Fibroblast of skin of left biceps (primary cell): ENCODE data around the gene TMEM138.

Experiments used
- DNase-seq, 2 experiments: peaks; one replicate each; pipeline ENCODE4 v3.0.0-alpha.2; 2013; ENCODE audit warnings: low read depth in 2 of 2

The TMEM138 gene

DNA sequence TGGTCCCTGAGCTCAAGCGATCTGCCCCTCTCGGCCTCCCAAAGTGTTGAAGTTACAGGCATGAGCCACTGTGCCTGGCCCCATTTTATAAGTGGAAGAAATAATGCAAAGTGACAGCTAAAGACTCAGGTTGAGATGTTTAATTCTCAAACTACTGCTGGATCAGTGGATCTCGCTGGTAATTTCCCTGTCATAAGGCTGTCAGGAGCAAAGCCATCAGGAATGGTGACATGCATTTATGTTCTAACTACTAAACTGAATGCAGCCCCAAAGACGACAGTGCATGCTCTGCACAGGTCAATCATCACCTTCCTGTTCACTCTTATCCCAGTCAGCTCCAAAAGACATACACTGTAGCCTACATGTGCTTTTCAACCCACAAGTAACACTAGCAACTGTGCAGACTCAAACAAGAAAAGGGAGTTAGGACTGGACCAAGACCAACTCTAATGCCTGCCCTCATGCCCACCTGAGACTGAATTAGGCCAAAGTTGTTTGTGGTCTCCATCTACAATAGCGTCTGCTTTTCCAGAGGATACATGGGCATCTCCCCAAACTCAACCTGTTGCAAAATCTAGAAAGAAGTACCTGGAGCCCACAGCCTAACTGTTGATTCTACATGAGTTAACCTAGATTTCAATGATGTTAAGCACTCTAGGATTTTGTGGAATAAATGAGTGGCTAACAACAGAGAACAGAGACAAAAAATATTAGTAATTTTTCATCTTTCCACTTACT lies 45.0 kb downstream of the TMEM138 start:
- no peak for DNase-seq

DNA sequence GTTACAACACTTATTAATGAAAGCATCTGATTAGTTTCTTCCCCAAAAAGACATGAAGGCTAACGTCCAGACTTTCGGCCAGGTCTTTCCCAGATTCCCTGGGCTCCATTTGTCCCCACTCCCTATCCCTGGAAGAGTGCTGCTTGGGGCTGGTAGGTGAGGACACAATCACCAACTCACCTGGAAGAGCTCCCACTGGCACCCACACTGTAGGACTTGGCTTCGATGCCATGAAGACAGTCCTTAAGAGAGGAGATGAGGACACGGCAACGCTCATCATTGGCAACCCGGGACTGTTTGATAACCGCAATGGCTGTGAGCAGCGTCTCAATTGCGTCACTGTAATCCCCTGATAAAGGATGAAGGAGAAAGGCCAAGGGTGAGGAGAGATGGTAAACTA lies 49.4 kb downstream of the TMEM138 start:
- DNase-seq = no peak

DNA sequence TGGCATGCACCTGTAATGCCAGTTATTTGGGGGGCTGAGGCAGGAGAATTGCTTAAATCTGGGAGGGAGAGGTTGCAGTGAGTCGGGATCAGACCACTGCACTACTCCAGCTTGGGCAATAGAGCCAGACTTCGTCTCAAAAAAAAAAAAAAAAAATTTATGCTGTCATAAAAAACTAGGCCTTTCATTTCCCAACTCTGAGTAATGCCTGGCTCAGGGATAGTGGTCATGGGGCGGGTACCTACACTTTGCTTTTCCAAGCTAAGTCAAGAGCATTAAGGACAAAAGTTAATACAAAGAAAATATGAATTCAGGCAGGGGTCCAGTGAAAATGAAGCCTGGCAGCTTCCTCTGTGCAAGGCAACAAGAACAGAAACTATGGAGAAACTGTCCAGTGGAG lies 51.3 kb downstream of the TMEM138 start:
- DNase-seq = no peak

DNA sequence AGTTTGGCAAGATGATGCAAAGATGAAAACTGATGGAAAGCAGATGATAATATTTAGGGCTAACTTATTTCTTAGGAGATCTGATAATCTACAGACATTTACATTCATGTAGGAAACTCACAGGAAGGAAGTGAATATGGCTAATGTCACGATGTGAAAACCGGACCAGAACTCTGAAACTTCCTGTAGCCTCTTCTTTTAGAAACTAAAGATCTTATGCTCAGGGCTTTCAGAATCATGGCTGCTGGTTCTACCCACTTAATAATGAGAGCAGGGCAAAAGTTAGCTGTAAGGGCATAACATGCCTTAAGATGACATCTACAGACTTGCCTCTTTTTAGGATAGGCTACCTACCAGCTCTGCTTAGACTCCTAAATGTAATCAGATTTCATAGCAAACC lies 52.4 kb downstream of the TMEM138 start:
- no peak for DNase-seq

GRCh38 chr11:61415381-61415780 lies 53.2 kb downstream of the TMEM138 start:
- DNase-seq = no peak

DNA sequence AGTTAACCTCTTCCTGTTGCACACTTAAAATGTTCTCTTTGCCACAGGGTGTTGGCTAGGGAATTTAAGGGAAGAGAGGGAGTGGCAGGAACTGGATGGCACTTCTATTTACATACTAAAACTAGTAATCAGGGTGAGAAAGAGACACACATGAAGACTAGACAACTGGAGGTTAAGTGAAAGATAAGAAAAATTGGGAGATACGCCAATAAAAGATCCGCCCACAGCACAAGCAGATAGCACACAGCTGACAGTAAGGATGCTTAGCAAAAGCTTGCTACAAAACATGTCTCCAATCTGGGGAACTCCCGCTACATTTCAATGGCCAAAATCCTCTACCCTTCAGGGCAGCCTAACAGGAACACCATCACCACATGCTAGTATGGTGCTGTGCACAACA lies 54.8 kb downstream of the TMEM138 start:
- DNase-seq = no peak

DNA sequence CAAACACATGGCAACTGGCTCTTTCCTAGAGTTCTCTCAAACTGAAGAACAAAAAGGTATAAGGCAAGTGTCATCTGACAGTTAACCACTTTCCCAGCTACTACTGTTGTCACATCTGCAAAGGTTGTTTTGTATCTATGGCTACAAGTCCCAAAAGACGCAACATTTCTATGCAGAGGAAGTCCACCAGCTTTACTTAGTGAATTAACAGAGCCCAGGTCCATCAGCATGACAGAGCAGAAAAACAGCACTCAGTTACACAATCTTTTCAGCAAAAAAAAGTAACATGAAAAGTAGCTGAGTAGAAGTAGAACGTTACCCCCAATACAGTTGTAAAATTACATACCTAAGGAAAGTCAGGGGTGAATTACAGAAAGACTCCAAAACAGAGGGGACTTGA lies 55.5 kb downstream of the TMEM138 start:
- no peak for DNase-seq

DNA sequence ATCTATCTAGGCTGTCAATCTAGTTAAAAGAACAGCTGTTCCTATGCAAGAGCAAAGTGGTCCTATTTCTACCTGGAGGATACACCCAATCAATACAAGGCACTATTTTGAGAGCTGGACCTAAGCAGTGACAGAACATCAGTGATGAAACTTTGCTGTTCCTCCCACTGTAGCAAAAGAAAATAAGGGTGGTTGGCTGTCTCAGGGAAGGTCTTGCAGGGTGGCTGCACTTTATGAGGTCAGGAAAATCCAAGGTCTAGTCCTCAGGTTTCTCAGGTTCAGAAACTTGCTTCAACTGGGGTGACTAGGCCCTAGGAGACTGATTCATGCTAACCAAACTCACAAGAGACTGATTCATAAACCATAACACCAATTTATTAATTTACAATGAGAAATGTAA lies 56.0 kb downstream of the TMEM138 start:
- DNase-seq = no peak
